ENCODE results near the gene NEDD4L. TPM values are rescaled to one million over a fixed set of nuclear protein-coding genes. Genes with fewer than 3 reads are reported as not detected.

The NEDD4L gene
- total RNA-seq, 4 donors from 2014 or later = 44.0 to 104 (median 59.6) TPM

DNA sequence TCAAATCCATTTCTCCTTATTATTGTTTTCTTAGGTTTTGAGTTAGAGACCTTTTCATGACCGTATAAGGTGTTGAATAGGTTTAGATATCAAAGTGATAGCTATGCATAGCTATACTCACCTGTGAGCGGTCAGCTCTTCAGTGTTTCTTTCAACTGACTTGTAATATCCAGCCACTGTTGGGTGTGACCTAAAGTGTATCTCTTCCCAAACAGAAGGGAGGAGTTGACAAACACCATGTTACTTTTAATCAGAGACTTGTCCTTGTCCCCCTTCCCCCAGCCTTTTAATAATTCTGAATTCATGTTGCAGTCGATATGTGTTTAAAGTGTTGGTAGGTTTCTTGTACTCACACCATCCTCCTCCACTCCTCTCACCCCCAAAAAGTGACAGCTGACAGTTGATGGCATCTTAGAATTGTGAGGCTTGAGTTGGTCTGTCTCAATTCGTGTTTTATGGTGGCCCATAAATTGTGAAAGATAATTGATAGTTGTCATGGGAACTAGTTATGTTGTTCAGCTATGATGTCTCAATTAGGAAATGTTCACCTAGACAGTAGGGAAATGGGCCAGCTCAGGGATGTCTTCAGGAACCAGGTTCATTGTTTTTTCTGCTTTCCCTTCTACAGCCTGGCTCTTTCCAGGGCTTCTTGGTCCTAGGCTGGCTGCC, 12.0 kb downstream of the NEDD4L start:
- TF ChIP-seq POLR2A (IDR thresholded peaks at IDR 0.05) = no peak
- TF ChIP-seq EP300 (IDR thresholded peaks at IDR 0.05) = no peak
- no peak for TF ChIP-seq POLR2AphosphoS5 (IDR thresholded peaks at IDR 0.05)
- TF ChIP-seq, protein P1, sequence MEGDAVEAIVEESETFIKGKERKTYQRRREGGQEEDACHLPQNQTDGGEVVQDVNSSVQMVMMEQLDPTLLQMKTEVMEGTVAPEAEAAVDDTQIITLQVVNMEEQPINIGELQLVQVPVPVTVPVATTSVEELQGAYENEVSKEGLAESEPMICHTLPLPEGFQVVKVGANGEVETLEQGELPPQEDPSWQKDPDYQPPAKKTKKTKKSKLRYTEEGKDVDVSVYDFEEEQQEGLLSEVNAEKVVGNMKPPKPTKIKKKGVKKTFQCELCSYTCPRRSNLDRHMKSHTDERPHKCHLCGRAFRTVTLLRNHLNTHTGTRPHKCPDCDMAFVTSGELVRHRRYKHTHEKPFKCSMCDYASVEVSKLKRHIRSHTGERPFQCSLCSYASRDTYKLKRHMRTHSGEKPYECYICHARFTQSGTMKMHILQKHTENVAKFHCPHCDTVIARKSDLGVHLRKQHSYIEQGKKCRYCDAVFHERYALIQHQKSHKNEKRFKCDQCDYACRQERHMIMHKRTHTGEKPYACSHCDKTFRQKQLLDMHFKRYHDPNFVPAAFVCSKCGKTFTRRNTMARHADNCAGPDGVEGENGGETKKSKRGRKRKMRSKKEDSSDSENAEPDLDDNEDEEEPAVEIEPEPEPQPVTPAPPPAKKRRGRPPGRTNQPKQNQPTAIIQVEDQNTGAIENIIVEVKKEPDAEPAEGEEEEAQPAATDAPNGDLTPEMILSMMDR (IDR thresholded peaks at IDR 0.05) = no peak
- H3K27ac ChIP-seq = no peak overlapping the region
- H3K27me3 ChIP-seq = no peaks in the 10 kb centered on the region
- 81% methylated on average over 4 of the region's 4 CpGs for WGBS
- H3K4me1 ChIP-seq = no peaks in the 10 kb centered on the region
- no peak for DNase-seq (ENCODE audit: low spot score in 2 of 2)
- H3K4me3 ChIP-seq = no peak overlapping the region
- H3K36me3 ChIP-seq = no peaks in the 10 kb centered on the region
- no peaks in the 10 kb centered on the region for H3K9me3 ChIP-seq

DNA sequence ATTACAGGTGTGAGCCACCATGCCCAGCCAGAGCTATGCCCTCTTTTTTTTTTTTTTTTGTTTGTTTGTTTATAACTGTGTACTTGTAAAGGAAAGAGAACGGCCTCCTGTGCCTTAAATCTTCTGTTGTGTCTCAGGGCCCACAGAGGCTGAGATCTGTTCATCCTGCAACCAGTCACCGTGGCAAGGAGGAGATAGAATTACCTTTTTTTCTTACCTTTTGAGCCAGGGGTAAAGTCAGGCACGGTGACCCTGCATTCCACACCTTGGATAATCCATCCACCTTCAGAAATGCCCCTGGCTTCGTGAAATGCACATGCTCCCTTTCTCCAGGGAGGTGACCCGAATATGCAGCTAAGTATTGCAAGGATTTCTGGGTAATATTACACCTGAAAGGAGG, 12.8 kb downstream of the NEDD4L start:
- no peak for DNase-seq (ENCODE audit: low spot score in 2 of 2)
- Histone ChIP-seq H3K36me3 (no peaks in the 10 kb centered on the region), H3K4me3 (no peak overlapping the region), H3K4me1 (no peaks in the 10 kb centered on the region), H3K27ac (no peak overlapping the region), H3K27me3 (no peaks in the 10 kb centered on the region), H3K9me3 (no peaks in the 10 kb centered on the region)
- WGBS = 87% methylated on average over 5 of the region's 5 CpGs
- TF ChIP-seq POLR2A (IDR thresholded peaks at IDR 0.05) (no peak), EP300 (IDR thresholded peaks at IDR 0.05) (no peak), POLR2AphosphoS5 (IDR thresholded peaks at IDR 0.05) (no peak)
- TF ChIP-seq, protein P1 (IDR thresholded peaks at IDR 0.05) = no peak

DNA sequence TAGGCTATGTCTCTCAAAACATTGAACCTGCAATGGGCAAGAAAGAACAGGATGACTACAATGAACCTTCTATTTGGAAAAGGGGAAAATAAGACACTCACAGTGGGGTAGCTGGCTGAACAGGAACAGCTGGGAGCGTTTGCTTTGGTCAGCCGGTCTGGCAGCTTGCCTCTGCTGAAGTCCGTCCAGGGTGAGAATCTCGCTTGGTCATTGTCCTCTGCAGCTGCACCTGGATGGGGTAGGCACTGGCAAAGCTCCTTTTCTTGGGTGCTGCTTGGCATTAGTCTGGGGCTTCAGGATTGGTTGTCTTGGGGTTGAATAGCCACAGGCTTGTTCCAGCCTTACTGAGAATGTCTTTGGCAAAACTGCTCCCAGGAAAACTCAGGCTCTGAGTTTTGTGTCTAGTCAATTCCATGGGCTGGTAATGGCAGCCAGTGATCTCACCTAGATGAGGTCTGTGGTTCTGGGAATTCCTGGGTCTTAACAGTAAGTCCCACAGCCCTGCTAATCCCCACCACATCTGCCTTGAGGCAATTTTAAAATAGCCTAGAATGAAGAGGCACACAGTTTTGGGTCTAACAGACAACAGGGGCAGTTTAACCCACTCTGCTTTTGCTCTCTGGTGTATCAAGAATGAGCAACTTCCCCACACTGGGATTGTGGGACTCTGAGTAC, 13.4 kb downstream of the NEDD4L start:
- TF ChIP-seq POLR2AphosphoS5 (IDR thresholded peaks at IDR 0.05) (no peak), EP300 (IDR thresholded peaks at IDR 0.05) (no peak), POLR2A (IDR thresholded peaks at IDR 0.05) (no peak)
- TF ChIP-seq, protein P1 (IDR thresholded peaks at IDR 0.05) = no peak
- Histone ChIP-seq H3K4me3 (no peak overlapping the region), H3K4me1 (no peaks in the 10 kb centered on the region), H3K36me3 (no peaks in the 10 kb centered on the region), H3K27ac (no peak overlapping the region), H3K9me3 (no peaks in the 10 kb centered on the region), H3K27me3 (no peaks in the 10 kb centered on the region)
- 88% methylated on average over 4 of the region's 4 CpGs for WGBS
- DNase-seq (ENCODE audit: low spot score in 2 of 2) = no peak

DNA sequence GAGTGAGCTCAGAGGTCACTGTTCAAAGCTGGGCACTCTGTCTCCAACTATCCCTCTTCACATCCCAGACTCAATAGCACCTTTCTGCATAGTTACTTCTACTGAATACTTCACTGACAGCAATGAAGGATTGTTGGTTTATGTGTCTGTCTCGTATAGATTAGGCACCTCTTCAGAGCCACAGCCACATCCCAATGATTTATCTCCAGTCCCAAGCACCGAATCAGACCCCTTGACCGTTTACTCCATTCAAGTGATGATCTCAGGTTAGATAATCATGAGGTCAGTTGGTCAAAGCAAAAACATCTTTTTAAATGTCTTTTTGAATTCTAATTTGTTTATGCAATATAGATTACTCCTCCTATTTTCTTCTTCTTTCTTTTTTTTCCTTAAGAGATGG, 14.7 kb downstream of the NEDD4L start:
- TF ChIP-seq EP300 (IDR thresholded peaks at IDR 0.05) = no peak
- no peak for TF ChIP-seq POLR2A (IDR thresholded peaks at IDR 0.05)
- TF ChIP-seq, protein P1 (IDR thresholded peaks at IDR 0.05) = no peak
- no peak for TF ChIP-seq POLR2AphosphoS5 (IDR thresholded peaks at IDR 0.05)
- no peaks in the 10 kb centered on the region for H3K27me3 ChIP-seq
- 35% methylated on average over 3 of the region's 3 CpGs for WGBS
- no peak overlapping the region for H3K27ac ChIP-seq
- H3K9me3 ChIP-seq = no peaks in the 10 kb centered on the region
- no peaks in the 10 kb centered on the region for H3K36me3 ChIP-seq
- no peak for DNase-seq (ENCODE audit: low spot score in 2 of 2)
- no peaks in the 10 kb centered on the region for H3K4me1 ChIP-seq
- no peak overlapping the region for H3K4me3 ChIP-seq

DNA sequence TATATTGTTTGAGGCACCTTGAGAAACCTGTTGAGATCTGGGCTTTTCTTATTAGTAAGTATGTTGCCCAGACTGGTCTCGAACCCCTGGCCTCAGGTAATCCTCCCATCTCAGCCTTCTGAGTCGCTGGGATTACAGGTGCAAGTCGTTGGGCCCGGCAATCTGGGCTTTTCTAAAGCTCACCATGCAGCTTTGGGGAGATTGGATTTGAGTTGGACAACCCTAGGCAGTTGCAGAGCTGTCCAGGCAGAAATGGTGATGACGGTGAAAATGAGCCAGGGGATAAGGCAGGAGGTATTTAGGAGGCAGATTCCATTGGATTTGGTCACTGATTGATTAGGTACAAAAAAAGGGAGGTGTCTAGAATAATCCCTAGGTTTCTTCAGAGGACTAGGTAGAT, 16.2 kb downstream of the NEDD4L start:
- Histone ChIP-seq H3K4me3 (no peak overlapping the region), H3K27ac (no peak overlapping the region), H3K27me3 (no peaks in the 10 kb centered on the region), H3K36me3 (no peaks in the 10 kb centered on the region), H3K4me1 (no peaks in the 10 kb centered on the region), H3K9me3 (no peaks in the 10 kb centered on the region)
- 35% methylated on average over 5 of the region's 5 CpGs for WGBS
- TF ChIP-seq POLR2A (IDR thresholded peaks at IDR 0.05) = no peak
- TF ChIP-seq, protein P1 (IDR thresholded peaks at IDR 0.05) = no peak
- TF ChIP-seq EP300 (IDR thresholded peaks at IDR 0.05) = no peak
- TF ChIP-seq POLR2AphosphoS5 (IDR thresholded peaks at IDR 0.05) = no peak
- DNase-seq (ENCODE audit: low spot score in 2 of 2) = no peak
